Globus pallidus (tissue), 1 donor: ENCODE data around the gene ETNK2.
A peak's percentile ranks its signal among the peaks of the same experiment; 100 is the strongest.

Experiments used
- DNase-seq: peaks from one replicate; pipeline ENCODE4 v3.0.0-alpha.2; 2015; ENCODE audit warnings: low spot score

Gene ETNK2

GRCh38 chr1:204151552-204152309 is at the start of gene ETNK2:
TSS of gene ETNK2 (minus strand) at chr1:204152044. CDS start at chr1:204151852, 192 bp downstream.
- no peak for DNase-seq

- DNase-seq = no peak
Observed at GRCh38 chr1:204201348-204202040, 49.6 kb upstream of the ETNK2 start.

GRCh38 chr1:204199579-204199978 is 47.7 kb upstream of the ETNK2 start:
- DNase-seq = no peak

GRCh38 chr1:204198348-204199340 is 46.8 kb upstream of the ETNK2 start:
- DNase-seq = no peak

GRCh38 chr1:204197068-204197467 is 45.2 kb upstream of the ETNK2 start:
- no peak for DNase-seq

GRCh38 chr1:204196068-204196795 is 44.4 kb upstream of the ETNK2 start, which contains the start of gene KISS1:
TSS of gene KISS1 (minus strand) at chr1:204196491. CDS start at chr1:204192876, 3,615 bp downstream.
- DNase-seq = no peak

GRCh38 chr1:204194771-204195170 is 42.9 kb upstream of the ETNK2 start:
- DNase-seq = no peak

GRCh38 chr1:204194080-204194479 is 42.2 kb upstream of the ETNK2 start:
- no peak for DNase-seq

GRCh38 chr1:204192589-204193352 is 40.9 kb upstream of the ETNK2 start:
- DNase-seq = no peak

GRCh38 chr1:204192046-204192445 is 40.2 kb upstream of the ETNK2 start:
- peak; percentile 5 for DNase-seq

GRCh38 chr1:204191456-204191855 is 39.6 kb upstream of the ETNK2 start:
- peak; percentile 54 for DNase-seq

GRCh38 chr1:204190212-204191211 is 38.7 kb upstream of the ETNK2 start:
- no peak for DNase-seq

GRCh38 chr1:204188959-204189639 is 37.3 kb upstream of the ETNK2 start:
- no peak for DNase-seq

- DNase-seq = no peak
Observed at GRCh38 chr1:204186597-204186996, 34.8 kb upstream of the ETNK2 start.

- DNase-seq = no peak
Observed at GRCh38 chr1:204181116-204181515, 29.3 kb upstream of the ETNK2 start.

- no peak for DNase-seq
Observed at GRCh38 chr1:204180133-204180532, 28.3 kb upstream of the ETNK2 start.

- no peak for DNase-seq
Observed at GRCh38 chr1:204178487-204179281, 26.8 kb upstream of the ETNK2 start.

- DNase-seq = no peak
Observed at GRCh38 chr1:204177133-204177532, 25.3 kb upstream of the ETNK2 start.
